HepG2 (cell line): ENCODE measurements around the gene TIMM17B. TPM values are rescaled to one million over a fixed set of nuclear protein-coding genes. Genes with fewer than 3 reads are reported as not detected.

Experiments used
- ATAC-seq: fragments of 200-7000 bp; cut with Tn5 transposase; 3 replicates; pipeline ENCODE4 v1.9.1; 2020; ENCODE audit warnings: mild to moderate bottlenecking, moderate library complexity
- BruUV-seq: library from RNA; stranded (reverse); fragments of 400-500 nt; replicated peaks from 2 replicates; lab custom pipeline; 2021; lab: Mats Ljungman, UMichigan
- CTCF ChIA-PET: fragments of 300-600 bp; formaldehyde crosslinking; extraction: SDS; loops from one replicate; lab custom pipeline; 2021; ENCODE audit warnings: low total read pairs, inconsistent platforms, low intra/inter-chr PET ratio; lab: Yijun Ruan, JAX
- POLR2A ChIA-PET: fragments of 350-600 bp; sonication (Branson Sonifier 250); formaldehyde crosslinking; loops from one replicate; lab custom pipeline; 2020; ENCODE audit warnings: antibody characterized with exemption, inconsistent platforms; lab: Yijun Ruan, JAX
- DNase-seq: peaks from one replicate; pipeline ENCODE4 v3.0.0-alpha.2; 2015; ENCODE audit warnings: low spot score
- FAIRE-seq: peaks from 3 replicates; lab custom pipeline; 2011; peaks lifted over from hg19 to GRCh38; lab: Jason Lieb, UNC
- H2AFZ ChIP-seq: one replicate; pipeline ENCODE4 v1.6.1; 2011; ENCODE audit warnings: low read length, inconsistent platforms
- H3K27ac ChIP-seq: fragments of 300-600 bp; 3 replicates; pipeline ENCODE4 v1.8.0; 2011; ENCODE audit warnings: mixed run types, mild to moderate bottlenecking, mixed read lengths, low read length, inconsistent platforms; ENCODE audit not compliant: insufficient read depth; ENCODE audit errors: extremely low read length
- H3K27me3 ChIP-seq, 2 experiments: fragments of 200-600 bp in 1 of 2; 2 replicates in 1 of 2; 3 replicates in 1 of 2; pipeline versions ENCODE4 v1.6.0 to v1.8.0; 2011; ENCODE audit warnings: low read length in 2 of 2, mild to moderate bottlenecking in 2 of 2, moderate library complexity in 2 of 2, inconsistent platforms in 1 of 2; ENCODE audit not compliant: insufficient read depth in 2 of 2, control insufficient read depth in 1 of 2
- H3K36me3 ChIP-seq, 2 experiments: fragments of 200-600 bp in 1 of 2; replicated peaks in 1 of 2; 2 replicates in 1 of 2; 3 replicates in 1 of 2; pipeline versions ENCODE4 v1.5.1 to v1.8.0; 2011; ENCODE audit warnings: low read length in 2 of 2, inconsistent platforms in 1 of 2; ENCODE audit not compliant: insufficient read depth in 2 of 2, control insufficient read depth in 1 of 2
- H3K4me1 ChIP-seq: 2 replicates; pipeline ENCODE4 v1.5.1; 2012; ENCODE audit warnings: low read length, inconsistent platforms; ENCODE audit not compliant: insufficient read depth
- H3K4me2 ChIP-seq: 2 replicates; pipeline ENCODE4 v1.6.0; 2011; ENCODE audit warnings: low read depth, low read length, inconsistent platforms
- H3K4me3 ChIP-seq, 3 experiments: fragments of 200-600 bp in 1 of 3; sonication (generic), shearing (Covaris generic) in 1 of 3; replicated peaks in 1 of 3; 2 replicates each; pipeline ENCODE4 v1.5.1; 2011 to 2016; ENCODE audit warnings: low read length in 3 of 3, inconsistent platforms in 2 of 3, low read depth in 2 of 3, mild to moderate bottlenecking in 2 of 3, control low read depth in 1 of 3, mixed read lengths in 1 of 3; ENCODE audit not compliant: insufficient read depth in 1 of 3
- H3K79me2 ChIP-seq: one replicate; pipeline ENCODE4 v1.6.1; 2011; ENCODE audit warnings: low read length, inconsistent platforms; ENCODE audit not compliant: insufficient read depth
- H3K9ac ChIP-seq: 2 replicates; pipeline ENCODE4 v1.6.0; 2011; ENCODE audit warnings: mild to moderate bottlenecking, low read depth, low read length, inconsistent platforms; ENCODE audit not compliant: insufficient read depth
- H3K9me3 ChIP-seq: 2 replicates; pipeline ENCODE4 v1.5.1; 2012; ENCODE audit warnings: mild to moderate bottlenecking, low read length
- H4K20me1 ChIP-seq: 2 replicates; pipeline ENCODE4 v1.6.0; 2011; ENCODE audit warnings: inconsistent platforms, mild to moderate bottlenecking, low read length, moderate library complexity; ENCODE audit not compliant: insufficient read depth
- GTF2F1 ChIP-seq: fragments of 150-350 bp; IDR thresholded peaks from 2 replicates; pipeline ENCODE4 v1.6.1; 2014; ENCODE audit warnings: low read length
- HNRNPL ChIP-seq: fragments of 200-400 bp; formaldehyde crosslinking; IDR thresholded peaks from 2 replicates; pipeline ENCODE4 v1.6.1; 2017; ENCODE audit warnings: mild to moderate bottlenecking, low read depth, low read length
- IKZF4 ChIP-seq: sonication (generic); formaldehyde crosslinking; IDR thresholded peaks from 2 replicates; pipeline ENCODE4 v1.5.1; 2020; ENCODE audit warnings: borderline replicate concordance, mild to moderate bottlenecking, low read depth, missing genetic modification reagents; ENCODE audit errors: not compliant biosample characterization
- MAFF ChIP-seq: IDR thresholded peaks from 2 replicates; pipeline ENCODE4 v1.6.1; 2011; ENCODE audit warnings: low read depth, low read length, improper control_type of control experiment
- PRPF4 ChIP-seq: fragments of 200-400 bp; formaldehyde crosslinking; IDR thresholded peaks from 2 replicates; pipeline ENCODE4 v1.6.1; 2016; ENCODE audit warnings: low read length, low read depth; ENCODE audit not compliant: poor library complexity, severe bottlenecking
- RFXANK ChIP-seq: IDR thresholded peaks from 2 replicates; pipeline ENCODE4 v1.6.1; 2016
- ZBTB14 ChIP-seq: sonication (generic); formaldehyde crosslinking; IDR thresholded peaks from 2 replicates; pipeline ENCODE4 v1.4.0; 2020; ENCODE audit warnings: missing genetic modification reagents
- ZBTB49 ChIP-seq: sonication (generic); formaldehyde crosslinking; IDR thresholded peaks from 2 replicates; pipeline ENCODE4 v1.4.0; 2020; ENCODE audit warnings: missing genetic modification reagents, borderline replicate concordance
- ZNF333 ChIP-seq: sonication (generic); formaldehyde crosslinking; IDR thresholded peaks from 2 replicates; pipeline ENCODE4 v1.4.0; 2020; ENCODE audit warnings: mild to moderate bottlenecking, missing genetic modification reagents, borderline replicate concordance
- ZNF337 ChIP-seq: sonication (generic); formaldehyde crosslinking; IDR thresholded peaks from 2 replicates; pipeline ENCODE4 v1.5.1; 2020; ENCODE audit warnings: missing genetic modification reagents, low read depth, mild to moderate bottlenecking, borderline replicate concordance
- ZNF660 ChIP-seq: sonication (generic); formaldehyde crosslinking; IDR thresholded peaks from 2 replicates; pipeline ENCODE4 v1.5.1; 2020; ENCODE audit warnings: mild to moderate bottlenecking, low read depth, missing genetic modification reagents, borderline replicate concordance
- ZNF703 ChIP-seq: sonication (generic); formaldehyde crosslinking; IDR thresholded peaks from 2 replicates; pipeline ENCODE4 v1.5.1; 2020; ENCODE audit warnings: missing genetic modification reagents, mild to moderate bottlenecking, moderate library complexity, borderline replicate concordance
- WGBS: methylation state at CpG from one replicate; pipeline ENCODE4 v1.1.6; 2017; ENCODE audit warnings: low lambda C conversion rate; 5-methylcytosine and 5-hydroxymethylcytosine counted together
- in situ Hi-C: cut with HindIII; loops from 2 replicates; pipeline ENCODE4 v1.10.0; 2017; ENCODE audit warnings: low pct_unique_long_range_greater_than_20kb; ENCODE audit not compliant: extremely low pct_ligation_motif_present
- intact Hi-C: fragments of 100-400 bp; cut with micrococcal nuclease; formaldehyde crosslinking; loops from one replicate; pipeline ENCODE4 v1.10.0; 2022; ENCODE audit not compliant: unreplicated experiment
- polyA plus RNA-seq, 8 experiments: library from polyadenylated mRNA; depleted of rRNA in 3 of 8; stranded (reverse) in 7 of 8; unstranded in 1 of 8; fragments of >200 nt; fragmentation: Illumina TruSeq in 4 of 8; extraction: Trizol in 4 of 8; gene quantifications; 2 replicates each; pipeline versions ENCODE4 v1.2.1 to v1.2.3, GENCODE V29; 2011 to 2016; ENCODE audit warnings: low read depth in 4 of 8, missing spikeins in 1 of 8, mixed read lengths in 1 of 8; ENCODE audit not compliant: insufficient read depth in 1 of 8
- total RNA-seq, 5 experiments: library from RNA; depleted of rRNA; stranded (reverse); fragments of >200 nt; fragmentation: Illumina TruSeq; extraction: Trizol; gene quantifications; 2 replicates each; pipeline ENCODE4 v1.2.3, GENCODE V29; 2016; ENCODE audit warnings: low read depth in 1 of 5

TIMM17B gene
- total and polyA plus RNA-seq, 2 of the 13 experiments (the other 11 are each of a cell fraction or from before 2014, with no cell fraction given) = 56.0 to 72.5 TPM

GRCh38 chrX:48914593-48915493, 17.3 kb upstream of the TIMM17B start:
- no peak for TF ChIP-seq PRPF4
- no peak for TF ChIP-seq ZNF660 (CRISPR knock-in tag)
- TF ChIP-seq ZNF337 (CRISPR knock-in tag) = no peak
- TF ChIP-seq ZBTB49 (CRISPR knock-in tag) = no peak
- no peak for TF ChIP-seq HNRNPL
- no peak for TF ChIP-seq GTF2F1
- TF ChIP-seq IKZF4 (CRISPR knock-in tag) = no peak
- TF ChIP-seq RFXANK = no peak
- no peak for TF ChIP-seq ZBTB14 (CRISPR knock-in tag)
- TF ChIP-seq ZNF703 (CRISPR knock-in tag) = no peak
- TF ChIP-seq MAFF = no peak
- TF ChIP-seq ZNF333 (CRISPR knock-in tag) = no peak
- no peaks in the 10 kb centered on the region for H4K20me1 ChIP-seq
- in situ Hi-C loops = no loop called here
- no peak overlapping the region for H2AFZ ChIP-seq
- no peak for ATAC-seq
- H3K79me2 ChIP-seq = peaks cover 27% of the 10 kb centered on the region
- no TSS peak for BruUV-seq
- no peak overlapping the region for H3K4me2 ChIP-seq
- H3K27me3 ChIP-seq = no peaks in the 10 kb centered on the region; a peak in 1 of 5 replicates
- ChIA-PET POLR2A (no interaction called here), CTCF (no interaction called here)
- WGBS = no CpG with 5 or more reads among the region's 13 CpGs
- no peak overlapping the region for H3K9ac ChIP-seq
- H3K4me1 ChIP-seq = peaks cover 35% of the 10 kb centered on the region
- peaks cover 0 to 17% of the 10 kb centered on the region in 2 experiments; a peak in 2 of 5 replicates for H3K36me3 ChIP-seq
- DNase-seq = no peak
- intact Hi-C loops = loop anchor here (5.0 to 10.0 kb wide), 2 partner anchors 150 to 268 kb away; partner anchors contain the start of gene GLOD5
- no peaks in the 10 kb centered on the region for H3K9me3 ChIP-seq
- FAIRE-seq = no peak
- no peak overlapping the region for H3K4me3 ChIP-seq
- H3K27ac ChIP-seq = no peak overlapping the region
